Brain microvascular endothelial cell (primary cell): ENCODE measurements around the gene ENTPD6.

ENCODE experiments used
- DNase-seq: peaks from one replicate; pipeline ENCODE4 v3.0.0-alpha.2; 2020
- H3K27ac ChIP-seq: fragments of 250-450 bp; sonication (Bioruptor Pico); 2 replicates; pipeline ENCODE4 v1.5.1; 2020; ENCODE audit warnings: mild to moderate bottlenecking, moderate library complexity
- H3K27me3 ChIP-seq: fragments of 250-450 bp; sonication (Bioruptor Pico); replicated peaks from 2 replicates; pipeline ENCODE4 v1.5.1; 2020; ENCODE audit warnings: mild to moderate bottlenecking
- H3K36me3 ChIP-seq: fragments of 250-450 bp; sonication (Bioruptor Pico); replicated peaks from 2 replicates; pipeline ENCODE4 v1.5.1; 2020; ENCODE audit warnings: mild to moderate bottlenecking
- H3K4me3 ChIP-seq: 2 replicates; pipeline ENCODE4 v1.5.1; 2011; ENCODE audit warnings: low read depth, mild to moderate bottlenecking, control low read depth, low read length, moderate library complexity
- CTCF ChIP-seq: IDR thresholded peaks from 2 replicates; pipeline ENCODE4 v1.5.1; 2011; ENCODE audit warnings: low read depth, mild to moderate bottlenecking, moderate library complexity, low read length, control low read depth, inconsistent platforms; ENCODE audit errors: missing control alignments
- in situ Hi-C: cut with HindIII; loops from 2 replicates; pipeline ENCODE4 v1.10.0; 2017; ENCODE audit warnings: low sequenced_read_pairs, low pct_ligation_motif_present

Gene ENTPD6

GRCh38 chr20:25254571-25254970 lies 59.1 kb downstream of the ENTPD6 start:
- no peak for TF ChIP-seq CTCF

DNA sequence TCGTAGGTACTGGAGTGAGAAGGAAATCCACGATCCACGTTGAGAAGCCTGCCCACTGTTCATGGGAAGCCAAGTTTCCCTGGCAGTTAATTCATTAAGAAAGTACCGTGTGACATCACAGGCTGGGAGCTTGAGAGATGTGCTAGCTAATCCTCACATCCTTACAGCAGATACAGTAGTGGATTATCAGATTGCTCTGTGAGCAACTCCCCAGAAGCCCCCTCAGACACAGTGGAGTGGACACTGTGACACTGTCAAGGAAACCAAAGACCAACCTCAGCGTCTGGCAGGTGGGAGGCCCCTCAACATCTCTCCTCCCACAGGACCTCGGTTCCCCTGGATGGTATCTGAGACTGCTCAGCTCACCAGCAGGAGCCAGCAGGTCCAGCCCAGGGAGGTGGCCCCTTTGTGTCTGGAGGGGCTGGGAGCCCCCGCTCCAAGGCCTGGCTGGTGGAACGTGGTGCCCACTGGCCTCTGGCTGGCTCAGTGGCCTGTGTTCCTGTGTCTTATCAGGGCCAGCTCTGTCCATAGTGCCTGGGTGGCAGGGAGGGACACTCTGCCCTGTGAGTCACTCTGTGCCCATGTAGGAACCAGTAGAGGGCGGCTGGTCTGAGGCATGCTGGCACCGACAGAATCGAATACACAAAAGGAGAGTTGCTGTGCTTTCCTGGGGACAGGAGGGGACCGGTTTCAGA lies 59.6 kb downstream of the ENTPD6 start:
- TF ChIP-seq CTCF: no peak
- in situ Hi-C loops: no loop called here
- Histone ChIP-seq H3K27me3 (no peaks in the 10 kb centered on the region), H3K36me3 (peaks cover 54% of the 10 kb centered on the region), H3K27ac (no peak overlapping the region), H3K4me3 (no peak overlapping the region)
- DNase-seq: no peak

More at GRCh38 chr20:25254571-25254970, 59.1 kb downstream of the ENTPD6 start:
- no peak overlapping the region for H3K27ac ChIP-seq
- no peaks in the 10 kb centered on the region for H3K27me3 ChIP-seq
- in situ Hi-C loops: no loop called here
- DNase-seq: no peak
- H3K4me3 ChIP-seq: no peak overlapping the region
- peaks cover 49% of the 10 kb centered on the region for H3K36me3 ChIP-seq

- no peaks in the 10 kb centered on the region for H3K27me3 ChIP-seq
- peaks cover 56% of the 10 kb centered on the region for H3K36me3 ChIP-seq
Measured at GRCh38 chr20:25256226-25256859, 60.8 kb downstream of the ENTPD6 start.

DNA sequence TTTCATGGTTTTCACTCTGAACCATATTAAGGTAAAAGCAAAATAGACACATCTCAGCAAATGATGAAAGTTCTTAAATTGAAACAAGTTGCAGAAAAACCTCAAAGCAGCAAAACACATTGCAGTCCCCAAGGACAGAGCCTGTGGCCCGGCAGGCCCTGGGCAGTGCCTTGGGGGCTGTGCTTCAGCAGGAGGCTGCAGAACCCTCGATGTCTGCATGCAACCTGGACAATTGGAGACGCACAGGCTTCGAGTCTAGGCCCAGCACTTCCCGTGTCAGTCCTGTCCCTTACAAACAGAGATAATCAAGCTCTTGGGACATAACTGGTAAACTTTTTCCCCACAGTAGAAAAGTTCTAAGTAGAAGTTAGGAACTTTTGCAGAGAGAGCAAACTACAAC lies 61.6 kb downstream of the ENTPD6 start:
- no peak for TF ChIP-seq CTCF
- no peak for DNase-seq
- Histone ChIP-seq H3K4me3 (no peak overlapping the region), H3K27ac (no peak overlapping the region), H3K36me3 (peaks cover 54% of the 10 kb centered on the region), H3K27me3 (no peaks in the 10 kb centered on the region)
- in situ Hi-C loops: no loop called here

More at GRCh38 chr20:25256226-25256859, 60.8 kb downstream of the ENTPD6 start:
- no peak for DNase-seq
- no peak for TF ChIP-seq CTCF
- in situ Hi-C loops: no loop called here
- Histone ChIP-seq H3K4me3 (no peak overlapping the region), H3K27ac (no peak overlapping the region)

DNA sequence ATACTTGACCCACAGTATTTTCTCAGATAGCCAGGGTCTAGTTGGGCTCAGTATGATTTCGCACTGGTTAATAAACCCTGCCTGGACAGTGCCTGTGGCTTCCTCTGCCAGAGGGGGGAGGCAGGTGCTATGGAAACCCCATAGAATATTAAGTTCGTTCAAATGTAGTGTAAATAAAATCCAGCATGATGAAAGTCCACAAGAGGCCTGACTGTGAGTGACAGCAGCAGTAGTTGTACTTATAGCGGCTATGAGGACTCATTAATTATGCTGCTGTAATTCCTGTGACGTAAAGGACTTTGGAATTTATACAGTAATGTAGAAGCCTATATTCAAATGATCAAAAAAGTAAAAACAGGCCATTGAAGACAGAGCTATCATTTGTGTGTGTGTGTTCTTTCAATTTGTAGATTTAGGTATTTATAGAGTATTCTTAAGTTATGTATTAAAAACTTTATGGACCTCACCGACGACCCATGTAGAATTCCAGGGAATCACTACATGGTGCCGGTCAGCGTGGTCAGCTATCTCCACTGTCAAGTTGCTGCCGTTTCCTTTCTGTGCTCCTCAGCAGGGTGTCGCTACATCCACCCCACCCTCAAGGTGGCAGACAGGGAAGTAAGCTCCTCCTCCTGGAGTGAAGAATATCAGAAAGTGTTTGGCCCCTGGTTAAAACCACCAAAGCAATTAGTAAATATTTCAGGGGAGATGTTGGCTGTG lies 62.4 kb downstream of the ENTPD6 start:
- in situ Hi-C loops: no loop called here
- Histone ChIP-seq H3K27ac (no peak overlapping the region), H3K4me3 (no peak overlapping the region), H3K36me3 (peaks cover 49% of the 10 kb centered on the region), H3K27me3 (no peaks in the 10 kb centered on the region)
- DNase-seq: no peak
- TF ChIP-seq CTCF: no peak
